Adrenal gland (tissue), 12 donors: ENCODE measurements around the gene PCDH9. TPM values are rescaled to one million over a fixed set of nuclear protein-coding genes. Genes with fewer than 3 reads are reported as not detected.

Source experiments
- DNase-seq, 7 donors: peaks; one replicate each; pipeline ENCODE4 v3.0.0-alpha.2; 2019 to 2020
- H3K27ac ChIP-seq, 5 donors: fragments of 200-600 bp; sonication (generic) in 4 of 5; 1 replicate in 3 of 5; 2 replicates in 2 of 5; pipeline versions ENCODE4 v1.5.1 to v1.8.0; 2016 to 2020; ENCODE audit warnings: mild to moderate bottlenecking in 1 of 5
- H3K27me3 ChIP-seq: fragments of 200-600 bp; 2 replicates; pipeline ENCODE4 v1.8.0; 2021
- H3K36me3 ChIP-seq, 2 donors: fragments of 200-600 bp; replicated peaks in 1 of 2; 1 replicate in 1 of 2; 2 replicates in 1 of 2; pipeline versions ENCODE4 v1.5.1 to v1.8.0; 2018 to 2022
- H3K4me1 ChIP-seq, 2 donors: fragments of 200-600 bp; replicated peaks in 1 of 2; 1 replicate in 1 of 2; 2 replicates in 1 of 2; pipeline versions ENCODE4 v1.5.1 to v1.8.0; 2018 to 2021
- H3K4me3 ChIP-seq, 4 donors: fragments of 200-600 bp; sonication (generic) in 3 of 4; one replicate each; pipeline ENCODE4 v1.5.1; 2016 to 2018
- H3K9me3 ChIP-seq, 3 donors: fragments of 200-600 bp; sonication (generic) in 1 of 3; replicated peaks in 1 of 3; 1 replicate in 2 of 3; 2 replicates in 1 of 3; pipeline versions ENCODE4 v1.5.1 to v1.8.0; 2016 to 2021
- CTCF ChIP-seq, 6 experiments: fragments of 450-650 bp in 4 of 6; fragments of 200-600 bp in 2 of 6; sonication (generic) in 1 of 6; IDR thresholded peaks; 1 replicate in 5 of 6; 2 replicates in 1 of 6; pipeline versions ENCODE4 v1.5.1 to v1.8.0; 2016 to 2021; ENCODE audit warnings: antibody characterized with exemption in 6 of 6, mild to moderate bottlenecking in 2 of 6, moderate library complexity in 1 of 6
- POLR2A ChIP-seq, 2 donors: fragments of 450-650 bp; IDR thresholded peaks; one replicate each; pipeline ENCODE4 v1.6.1; 2017; ENCODE audit warnings: antibody characterized with exemption in 2 of 2, mild to moderate bottlenecking in 2 of 2, moderate library complexity in 1 of 2
- WGBS, 4 donors: extraction: QIAGEN DNeasy Blood & Tissue Kit in 2 of 4; methylation state at CpG; one replicate each; pipeline versions ENCODE4 v1.1.5 to v1.1.7; 2013 to 2017; 5-methylcytosine and 5-hydroxymethylcytosine counted together
- intact Hi-C, 2 donors: fragments of 100-400 bp; cut with DNase I; formaldehyde crosslinking; loops; one replicate each; pipeline versions ENCODE4 v1.14.1 to v1.15.0; 2022 to 2023
- polyA plus RNA-seq, 3 donors: library from polyadenylated mRNA; stranded (reverse); fragments of 200-250 nt in 2 of 3; fragments of 350-450 nt in 1 of 3; fragmentation: Illumina TruSeq in 1 of 3; extraction: RNeasy Lipid Tissue Mini Kit (QIAGEN cat#74804) in 1 of 3; gene quantifications; one replicate each; pipeline ENCODE4 v1.2.3, GENCODE V29; 2013 to 2014
- total RNA-seq, 9 donors: library from RNA; depleted of rRNA in 4 of 9; stranded (reverse); fragments of >200 nt in 4 of 9; fragments of 120-200 nt in 1 of 9; fragmentation: NEBNext Ultra II Directional in 1 of 9; extraction: Animal tissue kit (Norgen Biotek cat#: 25700) in 1 of 9; gene quantifications; one replicate each; pipeline versions ENCODE4 v1.1.0 to v1.2.4, GENCODE V29; 2013 to 2023
- donor health status: healthy with polysubstance abuse.
- donor health status: Bipolar disorder and iron deficiency.
- donor health status: DM: yes; HTN: yes; CAD: no.
- donor health status: DM: no; HTN: no; CAD: no.
- donor health status: DM: no; HTN: no; CAD: no.
- donor health status: DM: yes; HTN: yes; CAD: no.

PCDH9 gene
- total and polyA plus RNA-seq, 12 donors, result 0.71 to 10.9 (median 3.6) TPM

DNA sequence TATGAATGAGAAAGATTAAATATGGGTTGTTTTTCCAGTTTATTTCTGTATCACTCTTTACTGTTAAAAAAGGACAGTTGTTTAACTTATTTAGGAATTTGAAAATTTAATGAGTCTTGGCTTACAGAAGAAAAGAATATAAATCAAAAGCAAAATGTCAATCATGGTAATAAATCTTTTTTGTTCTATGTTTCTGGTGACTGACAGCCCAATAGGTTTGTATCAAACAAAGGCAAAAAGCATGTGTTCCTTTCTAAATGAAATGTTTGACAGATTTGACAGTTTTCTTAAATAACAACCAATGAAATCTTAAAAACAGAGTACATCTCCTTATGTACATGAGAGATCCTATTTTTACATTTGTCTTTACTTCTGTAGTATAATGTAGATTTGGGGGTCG lies 11.0 kb downstream of the PCDH9 start:
- DNase-seq, result no peak
- 85 to 95% (median 95%) methylated on average over 1 of the region's 1 CpG for WGBS, 4 donors
- no peaks in the 10 kb centered on the region for H3K4me1 ChIP-seq
- H3K27ac ChIP-seq, result no peak overlapping the region
- TF ChIP-seq CTCF (IDR thresholded peaks at IDR 0.05) (no peak), POLR2A (IDR thresholded peaks at IDR 0.05) (no peak)
- no peaks in the 10 kb centered on the region for H3K27me3 ChIP-seq
- intact Hi-C loops, result no loop called here
- H3K4me3 ChIP-seq, result no peak overlapping the region
- no peaks in the 10 kb centered on the region for H3K9me3 ChIP-seq
- H3K36me3 ChIP-seq, result no peaks in the 10 kb centered on the region

DNA sequence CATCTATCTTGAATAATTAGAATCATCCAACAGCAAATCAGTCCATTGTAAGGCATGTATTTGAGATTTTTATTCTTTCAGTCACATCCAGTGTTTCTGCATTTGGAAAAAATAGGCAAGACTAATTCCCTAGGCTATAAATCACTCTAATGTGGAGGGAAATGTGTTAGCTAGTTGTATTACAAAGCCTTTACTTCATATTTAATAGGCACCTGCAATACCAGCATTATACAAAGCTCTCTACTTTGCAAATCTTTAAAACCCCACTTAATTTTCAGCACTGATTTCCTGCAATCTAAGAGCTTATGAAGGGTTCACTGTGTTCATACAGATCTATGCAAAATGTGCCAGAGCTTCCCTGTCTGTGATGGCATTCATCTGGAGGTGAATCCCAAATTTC lies 12.3 kb downstream of the PCDH9 start:
- no peaks in the 10 kb centered on the region for H3K36me3 ChIP-seq
- no peak overlapping the region for H3K27ac ChIP-seq
- no peaks in the 10 kb centered on the region for H3K27me3 ChIP-seq
- TF ChIP-seq POLR2A (IDR thresholded peaks at IDR 0.05) (no peak), CTCF (IDR thresholded peaks at IDR 0.05) (no peak)
- DNase-seq, result no peak
- intact Hi-C loops, result no loop called here
- no peaks in the 10 kb centered on the region for H3K9me3 ChIP-seq
- no peaks in the 10 kb centered on the region for H3K4me1 ChIP-seq
- no peak overlapping the region for H3K4me3 ChIP-seq

GRCh38 chr13:67216864-67217263 lies 13.3 kb downstream of the PCDH9 start:
- Histone ChIP-seq H3K36me3 (no peaks in the 10 kb centered on the region), H3K27ac (no peak overlapping the region), H3K4me3 (no peak overlapping the region), H3K4me1 (no peaks in the 10 kb centered on the region), H3K27me3 (no peaks in the 10 kb centered on the region), H3K9me3 (no peaks in the 10 kb centered on the region)
- intact Hi-C loops, result no loop called here
- WGBS, 4 donors, result 74 to 78% (median 77%) methylated on average over 4 of the region's 4 CpGs
- no peak for DNase-seq
- no peak for TF ChIP-seq POLR2A (IDR thresholded peaks at IDR 0.05)
- no peak for TF ChIP-seq CTCF (IDR thresholded peaks at IDR 0.05)

DNA sequence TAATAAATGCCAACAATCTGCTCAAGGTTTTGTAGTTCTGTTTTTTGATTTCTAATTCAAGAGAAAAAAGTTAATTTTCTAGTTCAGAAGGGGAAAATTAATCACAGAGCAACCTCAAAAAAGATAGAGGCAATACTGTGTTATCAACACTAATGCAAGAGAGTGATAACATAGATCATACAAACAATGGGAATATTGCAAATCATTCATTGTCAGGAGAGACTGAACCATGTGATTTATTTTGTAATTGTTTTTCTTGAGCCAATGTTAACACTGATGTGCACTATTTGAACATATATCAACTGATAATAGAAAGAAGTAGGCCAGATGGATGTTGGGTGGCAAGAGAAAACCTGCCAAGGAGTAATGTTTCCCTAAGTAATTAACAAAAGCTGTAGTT lies 19.9 kb downstream of the PCDH9 start:
- TF ChIP-seq CTCF (IDR thresholded peaks at IDR 0.05), result no peak
- TF ChIP-seq POLR2A (IDR thresholded peaks at IDR 0.05), result no peak
- intact Hi-C loops, result no loop called here
- no peak overlapping the region for H3K27ac ChIP-seq

More for the DNA sequence above, 19.9 kb downstream of the PCDH9 start:
- no peak for DNase-seq
- Histone ChIP-seq H3K4me1 (no peaks in the 10 kb centered on the region), H3K36me3 (no peaks in the 10 kb centered on the region), H3K4me3 (no peak overlapping the region), H3K9me3 (no peaks in the 10 kb centered on the region), H3K27me3 (no peaks in the 10 kb centered on the region)
